ENCODE data around the gene STAT4. TPM values are rescaled to one million over a fixed set of nuclear protein-coding genes. Genes with fewer than 3 reads are reported as not detected.

Gene STAT4
- total and polyA plus RNA-seq, 4 donors = 2.5 to 11.5 (median 5.6) TPM

DNA sequence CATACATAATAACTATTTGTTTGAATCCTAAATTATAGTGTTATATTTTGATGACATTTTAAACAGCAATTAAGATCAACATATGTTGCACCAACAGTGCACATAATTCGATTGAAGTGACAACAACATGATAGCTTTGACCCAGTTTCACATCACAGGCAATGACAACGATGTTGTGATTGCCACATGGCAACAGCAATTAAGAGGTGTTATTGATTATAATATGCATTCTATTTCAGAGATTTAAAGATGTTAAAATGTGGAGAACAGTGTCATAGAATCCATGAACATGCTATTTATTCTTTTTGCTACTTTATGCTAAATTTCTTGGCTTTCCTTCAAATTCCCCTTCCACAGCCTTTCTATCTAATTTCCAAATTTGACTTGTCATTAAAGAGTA is 68.5 kb downstream of the STAT4 start:
- H3K4me3 ChIP-seq = no peak overlapping the region
- H3K9me3 ChIP-seq (ENCODE audit: control insufficient read depth in 4 of 4, insufficient read depth in 3 of 4, low read length in 3 of 4) = no peaks in the 10 kb centered on the region
- WGBS, 2 donors = 75 to 84% methylated on average over 2 of the region's 2 CpGs
- no peak for ATAC-seq (ENCODE audit: insufficient read depth, low FRiP score)
- no peak overlapping the region for H3K27ac ChIP-seq (ENCODE audit: low read depth in 1 of 2, low read length in 1 of 2)
- TF ChIP-seq CTCF (IDR thresholded peaks at IDR 0.05; ENCODE audit: control extremely low read depth, extremely low read depth) = no peak
- DNase-seq = peak in 1 of 3 donors; percentile 3
- H3K9ac ChIP-seq (ENCODE audit: insufficient read depth in 1 of 2, low read length in 2 of 2) = no peak overlapping the region
- no peaks in the 10 kb centered on the region for H3K27me3 ChIP-seq (ENCODE audit: control insufficient read depth in 3 of 3, insufficient read depth in 3 of 3, low read length in 2 of 3)
- H3K36me3 ChIP-seq (ENCODE audit: control insufficient read depth in 4 of 4, insufficient read depth in 4 of 4, low read length in 4 of 4) = no peaks in the 10 kb centered on the region
- H3K4me1 ChIP-seq (ENCODE audit: control insufficient read depth in 5 of 5, insufficient read depth in 5 of 5, low read length in 5 of 5) = no peaks in the 10 kb centered on the region

DNA sequence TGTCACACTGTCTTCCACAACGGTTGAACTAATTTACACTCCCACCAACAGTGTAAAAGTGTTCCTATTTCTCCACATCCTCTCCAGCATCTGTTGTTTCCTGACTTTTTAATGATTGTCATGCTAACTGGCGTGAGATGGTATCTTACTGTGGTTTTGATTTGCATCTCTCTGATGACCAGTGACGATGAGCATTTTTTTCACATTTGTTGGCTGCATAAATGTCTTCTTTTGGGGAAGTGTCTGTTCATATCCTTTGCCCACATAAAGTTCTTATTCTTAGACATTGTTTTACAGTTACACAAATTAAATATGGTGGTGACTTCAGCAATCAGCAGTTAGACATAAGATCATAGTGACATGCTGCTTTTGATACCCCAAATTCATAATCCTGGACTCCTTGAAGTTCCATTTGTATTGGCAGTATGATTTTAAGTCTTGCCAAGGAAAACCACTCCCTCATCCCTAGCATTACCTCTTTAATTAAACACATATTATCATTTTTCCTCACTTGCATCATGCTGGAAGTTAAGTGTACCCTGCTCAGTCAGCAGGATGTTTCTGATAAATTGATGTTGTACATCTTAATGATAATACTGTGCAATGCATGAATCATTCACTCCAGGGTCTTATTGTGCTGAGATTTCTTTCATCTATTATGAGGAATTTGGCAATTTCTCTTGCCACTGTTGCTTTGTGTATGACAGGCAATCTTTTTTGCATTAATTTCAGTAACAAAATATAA is 69.2 kb downstream of the STAT4 start:
- H3K9me3 ChIP-seq (ENCODE audit: control insufficient read depth in 4 of 4, insufficient read depth in 3 of 4, low read length in 3 of 4) = no peaks in the 10 kb centered on the region
- no peak for DNase-seq
- H3K27ac ChIP-seq (ENCODE audit: low read depth in 1 of 2, low read length in 1 of 2) = no peak overlapping the region
- H3K4me3 ChIP-seq = no peak overlapping the region
- H3K36me3 ChIP-seq (ENCODE audit: control insufficient read depth in 4 of 4, insufficient read depth in 4 of 4, low read length in 4 of 4) = no peaks in the 10 kb centered on the region
- TF ChIP-seq CTCF (IDR thresholded peaks at IDR 0.05; ENCODE audit: control extremely low read depth, extremely low read depth) = no peak
- H3K27me3 ChIP-seq (ENCODE audit: control insufficient read depth in 3 of 3, insufficient read depth in 3 of 3, low read length in 2 of 3) = no peaks in the 10 kb centered on the region
- H3K4me1 ChIP-seq (ENCODE audit: control insufficient read depth in 5 of 5, insufficient read depth in 5 of 5, low read length in 5 of 5) = no peaks in the 10 kb centered on the region
- ATAC-seq (ENCODE audit: insufficient read depth, low FRiP score) = no peak
- H3K9ac ChIP-seq (ENCODE audit: insufficient read depth in 1 of 2, low read length in 2 of 2) = no peak overlapping the region
- WGBS, 2 donors = 54 to 66% methylated on average over 3 of the region's 3 CpGs

DNA sequence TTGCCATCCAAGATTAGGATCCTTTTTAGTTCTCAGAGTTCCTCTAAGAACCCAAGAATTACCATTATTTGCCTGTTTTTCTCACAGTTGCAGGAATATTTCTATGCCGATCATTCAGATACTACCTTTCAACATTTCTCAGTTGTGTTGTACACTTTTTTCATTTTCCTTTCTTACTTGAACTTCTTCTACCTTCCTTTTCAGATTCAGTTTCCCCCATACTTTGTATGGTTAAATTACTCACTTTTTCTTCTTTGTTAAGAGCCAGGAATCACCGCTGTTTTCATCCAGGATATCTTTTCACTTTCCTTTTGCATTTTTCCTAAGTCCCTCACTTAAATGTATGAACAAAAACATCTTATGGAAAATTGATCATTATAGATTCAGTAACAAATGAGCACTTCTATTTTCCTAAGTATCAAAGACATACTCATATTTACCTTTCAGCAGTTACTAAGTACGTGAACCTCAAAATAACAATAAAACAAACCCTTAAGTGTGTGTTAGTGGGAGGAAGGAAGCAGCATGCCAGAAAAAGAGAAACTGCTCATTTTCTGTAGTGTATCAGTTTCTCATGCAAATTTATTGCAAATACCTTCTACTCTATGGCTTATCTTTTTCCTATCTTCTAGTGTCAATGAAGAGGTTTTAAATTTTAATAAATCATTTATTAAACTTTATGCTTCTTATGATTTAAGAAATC is 72.5 kb downstream of the STAT4 start:
- no peak for TF ChIP-seq CTCF (IDR thresholded peaks at IDR 0.05; ENCODE audit: control extremely low read depth, extremely low read depth)
- Histone ChIP-seq H3K4me1 (ENCODE audit: control insufficient read depth in 5 of 5, insufficient read depth in 5 of 5, low read length in 5 of 5) (no peaks in the 10 kb centered on the region), H3K9me3 (ENCODE audit: control insufficient read depth in 4 of 4, insufficient read depth in 3 of 4, low read length in 3 of 4) (no peaks in the 10 kb centered on the region), H3K27me3 (ENCODE audit: control insufficient read depth in 3 of 3, insufficient read depth in 3 of 3, low read length in 2 of 3) (no peaks in the 10 kb centered on the region), H3K27ac (ENCODE audit: low read depth in 1 of 2, low read length in 1 of 2) (no peak overlapping the region), H3K36me3 (ENCODE audit: control insufficient read depth in 4 of 4, insufficient read depth in 4 of 4, low read length in 4 of 4) (no peaks in the 10 kb centered on the region), H3K9ac (ENCODE audit: insufficient read depth in 1 of 2, low read length in 2 of 2) (no peak overlapping the region), H3K4me3 (no peak overlapping the region)
- 72 to 73% methylated on average over 3 of the region's 3 CpGs for WGBS, 2 donors
- DNase-seq (no peak), ATAC-seq (ENCODE audit: insufficient read depth, low FRiP score) (no peak)
